Lower lobe of right lung (tissue), 2 donors: Measurements from ENCODE around the gene SELENOS. TPM values are rescaled to one million over a fixed set of nuclear protein-coding genes. Genes with fewer than 3 reads are reported as not detected.
A peak's percentile ranks its signal among the peaks of the same experiment; 100 is the strongest.

Experiments used
- ATAC-seq, 2 donors: fragments of 200-7000 bp; cut with Tn5 transposase; one replicate each; pipeline ENCODE4 v1.9.1; 2020 to 2022; ENCODE audit warnings: mild to moderate bottlenecking in 2 of 2, moderate library complexity in 2 of 2
- DNase-seq: peaks from one replicate; pipeline ENCODE4 v3.0.0-alpha.2; 2020
- H3K27ac ChIP-seq: fragments of 200-600 bp; one replicate; pipeline ENCODE4 v1.8.0; 2022
- H3K27me3 ChIP-seq: fragments of 200-600 bp; one replicate; pipeline ENCODE4 v1.8.0; 2022; ENCODE audit warnings: low read depth
- H3K36me3 ChIP-seq: fragments of 200-600 bp; one replicate; pipeline ENCODE4 v1.8.0; 2022; ENCODE audit warnings: mild to moderate bottlenecking
- H3K4me1 ChIP-seq: fragments of 200-600 bp; one replicate; pipeline ENCODE4 v1.8.0; 2022
- H3K4me3 ChIP-seq: fragments of 200-600 bp; one replicate; pipeline ENCODE4 v1.8.0; 2022; ENCODE audit warnings: mild to moderate bottlenecking
- H3K9me3 ChIP-seq: fragments of 200-600 bp; one replicate; pipeline ENCODE4 v1.8.0; 2022
- CTCF ChIP-seq: fragments of 200-600 bp; IDR thresholded peaks from one replicate; pipeline ENCODE4 v1.8.0; 2022; ENCODE audit warnings: antibody characterized with exemption, mild to moderate bottlenecking
- intact Hi-C: fragments of 100-400 bp; cut with DNase I; formaldehyde crosslinking; loops from one replicate; pipeline ENCODE4 v1.11.0; 2022
- total RNA-seq: library from RNA; stranded (reverse); fragmentation: NEBNext Ultra II Directional; extraction: Animal tissue kit (Norgen Biotek cat#: 25700); gene quantifications from one replicate; pipeline ENCODE4 v1.2.1, GENCODE V29; 2021
- donor health status: DM: no; HTN: yes; CAD: no; lungs with severe emphysema.

SELENOS gene
- total RNA-seq, 1 donor from 2014 or later, result 64.5 TPM

GRCh38 chr15:101277943-101278564, 769 bp upstream of the SELENOS start:
- no peak for TF ChIP-seq CTCF
- intact Hi-C loops, result no loop called here
- Histone ChIP-seq H3K36me3 (peaks cover 61% of the 10 kb centered on the region), H3K27me3 (no peaks in the 10 kb centered on the region), H3K9me3 (no peaks in the 10 kb centered on the region), H3K27ac (peak overlapping the region; percentile 93), H3K4me1 (peaks cover 20% of the 10 kb centered on the region), H3K4me3 (peak overlapping the region; percentile 89)
- DNase-seq (no peak), ATAC-seq (no peak)

- DNase-seq (no peak), ATAC-seq (peak; percentile 5 to 15)
- TF ChIP-seq CTCF, result no peak
- intact Hi-C loops, result no loop called here
- peaks cover 61% of the 10 kb centered on the region for H3K36me3 ChIP-seq
- peaks cover 20% of the 10 kb centered on the region for H3K4me1 ChIP-seq
- H3K9me3 ChIP-seq, result no peaks in the 10 kb centered on the region
- no peaks in the 10 kb centered on the region for H3K27me3 ChIP-seq
- H3K4me3 ChIP-seq, result peak overlapping the region; percentile 89
- H3K27ac ChIP-seq, result peak overlapping the region; percentile 93
Measured at GRCh38 chr15:101276501-101277037, 716 bp downstream of the SELENOS start.

- no peak overlapping the region for H3K27ac ChIP-seq
- H3K4me3 ChIP-seq, result no peak overlapping the region
- peaks cover 20% of the 10 kb centered on the region for H3K4me1 ChIP-seq
- DNase-seq, result no peak
- intact Hi-C loops, result no loop called here
- H3K27me3 ChIP-seq, result no peaks in the 10 kb centered on the region
- no peaks in the 10 kb centered on the region for H3K9me3 ChIP-seq
- no peak for TF ChIP-seq CTCF
- no peak for ATAC-seq
- H3K36me3 ChIP-seq, result peaks cover 61% of the 10 kb centered on the region
Measured at GRCh38 chr15:101275018-101275417, 2.3 kb downstream of the SELENOS start.

- Histone ChIP-seq H3K27me3 (no peaks in the 10 kb centered on the region), H3K9me3 (no peaks in the 10 kb centered on the region), H3K4me1 (peaks cover 20% of the 10 kb centered on the region), H3K36me3 (peaks cover 65% of the 10 kb centered on the region), H3K4me3 (no peak overlapping the region), H3K27ac (no peak overlapping the region)
- no peak for TF ChIP-seq CTCF
- ATAC-seq, result no peak
- intact Hi-C loops, result no loop called here
- no peak for DNase-seq
Measured at GRCh38 chr15:101273534-101273933, 3.8 kb downstream of the SELENOS start.

GRCh38 chr15:101272584-101272983, 4.7 kb downstream of the SELENOS start:
- intact Hi-C loops, result no loop called here
- Histone ChIP-seq H3K36me3 (peaks cover 65% of the 10 kb centered on the region), H3K4me1 (peaks cover 14% of the 10 kb centered on the region), H3K9me3 (no peaks in the 10 kb centered on the region), H3K4me3 (no peak overlapping the region), H3K27me3 (no peaks in the 10 kb centered on the region), H3K27ac (no peak overlapping the region)
- no peak for TF ChIP-seq CTCF
- ATAC-seq (no peak), DNase-seq (no peak)
